Measurements from ENCODE around the gene PYROXD2. TPM values are rescaled to one million over a fixed set of nuclear protein-coding genes. Genes with fewer than 3 reads are reported as not detected.

The PYROXD2 gene
- 3.4 to 5.5 TPM (median 3.9 TPM) in 5 replicates for total RNA-seq (2022; extraction: Qiagen RNA extraction; ENCODE audit: low read depth)

DNA sequence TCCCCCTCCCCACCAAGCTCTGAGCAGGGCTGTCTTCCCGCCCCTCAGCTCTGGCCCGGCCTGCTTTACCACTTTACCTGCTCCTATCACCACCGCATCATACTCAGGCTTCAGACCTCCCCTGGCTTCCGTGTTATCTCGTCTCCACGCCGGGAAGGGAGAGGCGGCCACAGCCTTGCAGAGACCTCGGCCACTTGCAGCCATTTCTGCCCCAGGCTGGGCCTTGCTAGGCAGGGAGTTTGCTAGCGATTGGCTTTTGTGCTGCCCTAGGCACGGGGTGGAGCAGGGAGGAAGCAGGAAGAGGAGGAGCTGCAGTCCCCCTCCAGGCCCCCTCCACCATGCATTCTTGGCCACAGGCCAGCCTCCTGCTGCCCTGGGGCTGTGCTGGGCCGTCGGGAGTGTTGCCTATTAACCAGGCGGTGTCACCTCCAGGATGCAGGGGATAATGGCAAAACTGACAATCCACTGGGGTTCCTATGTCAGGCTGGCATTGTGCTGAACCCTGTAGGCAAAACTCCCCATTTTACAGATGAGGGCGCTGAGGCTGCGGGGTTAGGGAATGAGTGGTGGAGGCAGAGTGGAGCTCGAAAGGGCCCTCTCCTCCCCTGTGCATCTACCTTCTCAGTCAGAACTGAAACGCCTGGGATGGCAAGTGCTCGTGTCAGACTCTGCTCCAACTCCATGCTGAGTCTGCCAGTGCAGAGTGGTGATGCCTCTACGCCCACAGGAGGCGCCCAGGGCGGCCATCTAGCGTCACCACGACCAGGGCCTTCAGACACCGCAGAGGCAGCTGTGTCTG is at the start of gene PYROXD2:
Gene PYROXD2 (minus strand): TSS at position 251 of the 799 bp plus-strand sequence. CDS start 47 bp downstream, at position 204.

GRCh38 chr10:98446661-98447221 is 31.8 kb upstream of the PYROXD2 start, which contains the start of gene HPS1:
TSS of gene HPS1 (minus strand) at chr10:98446935. CDS start at chr10:98443240, 3,695 bp downstream.

Other genes with a start within 250 kb of the PYROXD2 start
- gene LOXL4, start 147.0 kb downstream of the PYROXD2 start, total RNA-seq (2022; extraction: Qiagen RNA extraction; ENCODE audit: low read depth), result 1.0 to 1.5 TPM (median 1.4 TPM) in 5 replicates
- gene HPS1, start 31.8 kb upstream of the PYROXD2 start, total RNA-seq (2022; extraction: Qiagen RNA extraction; ENCODE audit: low read depth), result 29.8 to 38.8 TPM (median 34.5 TPM) in 5 replicates